Measurements from ENCODE around the gene HTN3. TPM values are rescaled to one million over a fixed set of nuclear protein-coding genes. Genes with fewer than 3 reads are reported as not detected.
"Not testable (repeated sequence)": the region's sequence is repeated elsewhere in the genome, so short reads cannot be mapped to it uniquely, and the experiment has no call there.

HTN3 gene
- polyA plus RNA-seq, 2 donors, result not detected

DNA sequence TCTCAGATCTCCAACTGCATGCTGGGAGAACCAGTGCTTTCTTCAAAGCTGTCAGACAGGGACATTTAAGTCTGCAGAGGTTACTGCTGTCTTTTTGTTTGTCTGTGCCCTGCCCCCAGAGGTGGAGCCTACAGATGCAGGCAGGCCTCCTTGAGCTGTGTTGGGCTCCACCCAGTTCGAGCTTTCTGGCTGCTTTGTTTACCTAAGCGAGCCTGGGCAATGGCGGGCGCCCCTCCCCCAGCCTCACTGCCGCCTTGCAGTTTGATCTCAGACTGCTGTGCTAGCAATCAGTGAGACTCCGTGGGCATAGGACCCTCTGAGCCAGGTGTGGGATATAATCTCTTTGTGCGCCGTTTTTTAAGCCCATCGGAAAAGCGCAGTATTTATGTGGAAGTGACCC is 9.3 kb upstream of the HTN3 start:
- 68 to 83% methylated on average over 7 to 10 of the region's 10 CpGs for WGBS, 2 donors
- not testable (repeated sequence) for H3K27me3 ChIP-seq (ENCODE audit: control insufficient read depth in 1 of 2, insufficient read depth in 2 of 2, low read length in 2 of 2); H3K27ac ChIP-seq (ENCODE audit: low read depth in 2 of 2, low read length in 1 of 2)

DNA sequence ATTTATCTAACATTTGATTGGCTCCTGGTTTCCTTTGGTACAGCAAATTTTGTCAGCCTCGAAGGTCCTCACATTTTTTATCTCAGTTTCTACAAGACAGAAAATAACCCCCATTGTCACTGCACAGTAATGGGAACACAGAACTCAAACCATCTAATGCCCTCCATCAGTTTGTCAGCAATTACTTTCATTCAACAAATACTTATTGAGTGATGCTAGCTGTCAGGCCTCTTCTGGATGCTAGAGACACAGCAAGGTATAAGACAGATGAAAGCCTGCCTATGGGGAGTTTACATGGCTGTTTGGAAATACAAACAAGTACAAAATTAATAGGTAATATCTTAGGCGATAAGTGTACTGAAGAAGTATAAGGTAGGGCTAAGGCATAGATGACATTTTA is 5.0 kb upstream of the HTN3 start:
- 83 to 85% methylated on average over 2 of the region's 2 CpGs for WGBS, 2 donors
- H3K4me1 ChIP-seq (ENCODE audit: control insufficient read depth in 2 of 2, insufficient read depth in 2 of 2, low read length in 1 of 2), result no peaks in the 10 kb centered on the region
- H3K27ac ChIP-seq (ENCODE audit: low read depth in 2 of 2, low read length in 1 of 2), result no peak overlapping the region
- no peak overlapping the region for H3K4me3 ChIP-seq (ENCODE audit: low read depth in 1 of 2, low read length in 2 of 2)
- no peaks in the 10 kb centered on the region for H3K9me3 ChIP-seq (ENCODE audit: control insufficient read depth in 2 of 2, insufficient read depth in 1 of 2, low read depth in 1 of 2, low read length in 1 of 2)
- no peaks in the 10 kb centered on the region for H3K27me3 ChIP-seq (ENCODE audit: control insufficient read depth in 1 of 2, insufficient read depth in 2 of 2, low read length in 2 of 2)
- H3K36me3 ChIP-seq (ENCODE audit: control insufficient read depth in 2 of 2, insufficient read depth in 2 of 2, low read length in 1 of 2), result no peaks in the 10 kb centered on the region

More for the DNA sequence above, 9.3 kb upstream of the HTN3 start:
- not testable (repeated sequence) for H3K4me3 ChIP-seq (ENCODE audit: low read depth in 1 of 2, low read length in 2 of 2); H3K36me3 ChIP-seq (ENCODE audit: control insufficient read depth in 2 of 2, insufficient read depth in 2 of 2, low read length in 1 of 2); H3K4me1 ChIP-seq (ENCODE audit: control insufficient read depth in 2 of 2, insufficient read depth in 2 of 2, low read length in 1 of 2); H3K9me3 ChIP-seq (ENCODE audit: control insufficient read depth in 2 of 2, insufficient read depth in 1 of 2, low read depth in 1 of 2, low read length in 1 of 2)

DNA sequence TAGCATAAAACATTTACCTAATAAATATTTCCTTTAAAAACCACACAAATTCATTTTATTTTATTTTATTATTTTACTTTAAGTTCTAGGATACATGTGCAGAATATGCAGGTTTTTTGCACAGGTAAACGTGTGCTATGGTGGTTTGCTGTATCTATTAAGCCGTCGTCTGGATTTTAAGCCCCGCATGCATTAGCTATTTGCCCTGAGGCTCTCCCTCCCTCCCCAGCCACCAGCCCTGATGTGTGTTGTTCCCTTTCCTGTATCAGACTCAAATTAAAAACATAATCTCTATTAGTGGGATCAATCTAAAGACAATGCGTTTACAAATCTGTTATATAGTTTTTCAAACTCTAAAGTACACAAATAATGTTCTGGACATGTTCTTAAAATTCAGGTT is 1.2 kb upstream of the HTN3 start:
- Histone ChIP-seq H3K4me3 (ENCODE audit: low read depth in 1 of 2, low read length in 2 of 2) (no peak overlapping the region), H3K4me1 (ENCODE audit: control insufficient read depth in 2 of 2, insufficient read depth in 2 of 2, low read length in 1 of 2) (no peaks in the 10 kb centered on the region), H3K27me3 (ENCODE audit: control insufficient read depth in 1 of 2, insufficient read depth in 2 of 2, low read length in 2 of 2) (no peaks in the 10 kb centered on the region), H3K27ac (ENCODE audit: low read depth in 2 of 2, low read length in 1 of 2) (no peak overlapping the region), H3K36me3 (ENCODE audit: control insufficient read depth in 2 of 2, insufficient read depth in 2 of 2, low read length in 1 of 2) (no peaks in the 10 kb centered on the region), H3K9me3 (ENCODE audit: control insufficient read depth in 2 of 2, insufficient read depth in 1 of 2, low read depth in 1 of 2, low read length in 1 of 2) (no peaks in the 10 kb centered on the region)
- WGBS, 2 donors, result 77 to 78% methylated on average over 5 of the region's 5 CpGs

DNA sequence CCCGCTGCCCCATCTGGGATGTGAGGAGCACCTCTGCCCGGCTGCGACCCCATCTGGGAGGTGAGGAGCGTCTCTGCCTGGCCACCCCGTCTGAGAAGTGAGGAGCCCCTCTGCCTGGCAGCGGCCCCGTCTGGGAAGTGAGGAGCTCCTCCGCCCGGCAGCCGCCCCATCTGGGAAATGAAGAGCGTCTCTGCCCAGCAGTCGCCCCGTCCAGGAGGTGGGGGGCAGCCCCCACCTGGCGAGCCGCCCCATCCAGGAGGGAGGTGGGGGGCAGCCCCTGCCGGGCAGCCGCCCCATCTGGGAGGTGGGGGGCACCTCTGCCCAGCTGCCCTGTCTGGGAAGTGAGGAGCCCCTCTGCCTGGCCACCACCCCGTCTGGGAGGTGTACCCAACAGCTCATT is 9.3 kb downstream of the HTN3 start:
- H3K9me3 ChIP-seq (ENCODE audit: control insufficient read depth in 2 of 2, insufficient read depth in 1 of 2, low read depth in 1 of 2, low read length in 1 of 2); H3K27ac ChIP-seq (ENCODE audit: low read depth in 2 of 2, low read length in 1 of 2); H3K27me3 ChIP-seq (ENCODE audit: control insufficient read depth in 1 of 2, insufficient read depth in 2 of 2, low read length in 2 of 2); H3K36me3 ChIP-seq (ENCODE audit: control insufficient read depth in 2 of 2, insufficient read depth in 2 of 2, low read length in 1 of 2); H3K4me3 ChIP-seq (ENCODE audit: low read depth in 1 of 2, low read length in 2 of 2); H3K4me1 ChIP-seq (ENCODE audit: control insufficient read depth in 2 of 2, insufficient read depth in 2 of 2, low read length in 1 of 2): not testable (repeated sequence)
- WGBS, 2 donors, result 90 to 91% methylated on average over 18 of the region's 18 CpGs

DNA sequence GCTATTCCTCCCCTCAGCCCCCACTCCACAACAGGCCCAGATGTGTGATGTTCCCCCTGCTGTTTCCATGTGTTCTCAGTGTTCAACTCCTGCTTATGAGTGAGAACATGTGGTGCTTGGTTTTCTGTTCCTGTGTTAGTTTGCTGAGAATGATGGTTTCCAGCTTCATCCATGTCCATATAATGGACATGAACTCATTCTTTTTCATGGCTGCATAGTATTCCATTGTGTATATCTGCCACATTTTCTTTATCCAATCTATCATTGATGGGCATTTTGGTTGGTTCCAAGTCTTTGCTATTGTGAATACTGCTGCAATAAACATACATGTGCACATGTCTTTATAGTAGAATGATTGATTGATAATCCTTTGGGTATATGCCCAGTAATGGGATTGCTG is 11.7 kb downstream of the HTN3 start:
- not testable (repeated sequence) for H3K9me3 ChIP-seq (ENCODE audit: control insufficient read depth in 2 of 2, insufficient read depth in 1 of 2, low read depth in 1 of 2, low read length in 1 of 2); H3K36me3 ChIP-seq (ENCODE audit: control insufficient read depth in 2 of 2, insufficient read depth in 2 of 2, low read length in 1 of 2); H3K27ac ChIP-seq (ENCODE audit: low read depth in 2 of 2, low read length in 1 of 2); H3K4me3 ChIP-seq (ENCODE audit: low read depth in 1 of 2, low read length in 2 of 2); H3K4me1 ChIP-seq (ENCODE audit: control insufficient read depth in 2 of 2, insufficient read depth in 2 of 2, low read length in 1 of 2); H3K27me3 ChIP-seq (ENCODE audit: control insufficient read depth in 1 of 2, insufficient read depth in 2 of 2, low read length in 2 of 2)

DNA sequence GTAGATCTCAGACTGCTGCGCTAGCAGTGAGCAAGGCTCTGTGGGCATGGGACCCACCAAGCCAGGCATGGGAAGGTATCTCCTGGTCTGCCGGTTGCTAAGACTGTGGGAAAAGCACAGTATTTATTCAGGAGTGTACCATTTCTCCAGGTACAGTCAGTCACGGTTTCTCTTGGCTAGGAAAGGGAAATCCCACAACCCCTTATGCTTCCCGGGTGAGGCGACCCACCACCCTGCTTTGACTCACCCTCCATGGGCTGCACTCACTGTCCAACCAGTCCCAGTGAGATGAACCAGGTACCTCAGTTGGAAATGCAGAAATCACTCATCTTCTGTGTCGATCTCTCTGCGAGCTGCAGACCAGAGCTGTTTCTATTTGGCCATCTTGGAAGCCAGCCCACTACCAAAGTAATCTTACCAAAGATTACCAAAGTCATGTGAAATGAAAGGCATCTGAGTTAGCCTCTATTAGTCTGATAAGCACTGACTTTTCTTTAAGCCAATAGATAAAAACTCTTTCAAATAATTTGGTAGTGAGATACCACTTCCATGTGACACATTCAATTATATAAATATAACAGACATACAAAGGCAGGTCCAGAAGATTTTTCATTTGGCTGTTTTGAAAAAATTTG is 13.5 kb downstream of the HTN3 start:
- no peaks in the 10 kb centered on the region for H3K36me3 ChIP-seq (ENCODE audit: control insufficient read depth in 2 of 2, insufficient read depth in 2 of 2, low read length in 1 of 2)
- H3K4me3 ChIP-seq (ENCODE audit: low read depth in 1 of 2, low read length in 2 of 2), result no peak overlapping the region
- no peak overlapping the region for H3K27ac ChIP-seq (ENCODE audit: low read depth in 2 of 2, low read length in 1 of 2)
- H3K4me1 ChIP-seq (ENCODE audit: control insufficient read depth in 2 of 2, insufficient read depth in 2 of 2, low read length in 1 of 2), result no peaks in the 10 kb centered on the region
- WGBS, 2 donors, result 87 to 92% methylated on average over 7 of the region's 7 CpGs
- peaks cover 0 to 3% of the 10 kb centered on the region in 2 donors for H3K9me3 ChIP-seq (ENCODE audit: control insufficient read depth in 2 of 2, insufficient read depth in 1 of 2, low read depth in 1 of 2, low read length in 1 of 2)
- no peaks in the 10 kb centered on the region for H3K27me3 ChIP-seq (ENCODE audit: control insufficient read depth in 1 of 2, insufficient read depth in 2 of 2, low read length in 2 of 2)

DNA sequence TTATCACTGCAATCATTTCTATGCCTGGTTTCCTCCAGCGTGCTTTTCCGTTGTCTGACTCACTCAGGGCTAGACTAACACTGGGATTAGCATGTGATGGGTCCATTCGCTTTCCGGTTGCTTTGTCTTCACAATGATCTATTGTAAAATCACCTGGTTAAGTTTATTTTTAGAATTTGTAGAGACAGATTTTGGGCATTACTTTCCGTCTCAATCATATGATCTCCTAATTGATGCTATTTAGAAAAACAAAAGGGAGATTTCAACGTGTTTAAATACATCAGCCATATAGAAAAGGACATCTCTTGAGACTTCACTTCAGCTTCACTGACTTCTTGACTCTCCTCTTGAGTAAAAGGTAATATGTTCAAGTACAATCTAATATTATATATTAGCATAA is 21.9 kb downstream of the HTN3 start, which contains the start of gene HTN1:
TSS of gene HTN1 (plus strand) at position 301 of the 400 bp plus-strand sequence. CDS start 2,639 bp downstream, outside the sequence.
- H3K9me3 ChIP-seq (ENCODE audit: control insufficient read depth in 2 of 2, insufficient read depth in 1 of 2, low read depth in 1 of 2, low read length in 1 of 2); H3K27me3 ChIP-seq (ENCODE audit: control insufficient read depth in 1 of 2, insufficient read depth in 2 of 2, low read length in 2 of 2); H3K4me1 ChIP-seq (ENCODE audit: control insufficient read depth in 2 of 2, insufficient read depth in 2 of 2, low read length in 1 of 2); H3K27ac ChIP-seq (ENCODE audit: low read depth in 2 of 2, low read length in 1 of 2); H3K4me3 ChIP-seq (ENCODE audit: low read depth in 1 of 2, low read length in 2 of 2); H3K36me3 ChIP-seq (ENCODE audit: control insufficient read depth in 2 of 2, insufficient read depth in 2 of 2, low read length in 1 of 2): not testable (repeated sequence)
- WGBS, 2 donors, result 73 to 78% methylated on average over 4 to 5 of the region's 6 CpGs

DNA sequence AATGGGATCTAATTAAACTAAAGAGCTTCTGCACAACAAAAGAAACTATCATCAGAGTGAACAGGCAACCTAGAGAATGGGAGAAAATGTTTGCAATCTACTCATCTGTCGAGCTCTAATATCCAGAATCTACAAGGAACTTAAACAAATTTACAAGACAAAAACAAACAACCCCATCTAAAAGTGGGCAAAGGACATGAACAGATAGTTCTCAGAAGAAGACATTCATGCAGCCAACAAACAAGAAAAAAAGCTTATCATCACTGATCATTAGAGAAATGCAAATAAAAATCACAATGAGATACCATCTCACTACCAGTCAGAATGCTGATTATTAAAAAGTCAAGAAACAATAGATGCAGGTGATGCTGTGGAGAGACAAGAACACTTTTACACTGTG is 28.3 kb downstream of the HTN3 start:
- not testable (repeated sequence) for H3K36me3 ChIP-seq (ENCODE audit: control insufficient read depth in 2 of 2, insufficient read depth in 2 of 2, low read length in 1 of 2); H3K4me3 ChIP-seq (ENCODE audit: low read depth in 1 of 2, low read length in 2 of 2); H3K9me3 ChIP-seq (ENCODE audit: control insufficient read depth in 2 of 2, insufficient read depth in 1 of 2, low read depth in 1 of 2, low read length in 1 of 2); H3K4me1 ChIP-seq (ENCODE audit: control insufficient read depth in 2 of 2, insufficient read depth in 2 of 2, low read length in 1 of 2); H3K27ac ChIP-seq (ENCODE audit: low read depth in 2 of 2, low read length in 1 of 2); H3K27me3 ChIP-seq (ENCODE audit: control insufficient read depth in 1 of 2, insufficient read depth in 2 of 2, low read length in 2 of 2)
- 30 to 50% methylated on average over 1 of the region's 1 CpG for WGBS, 2 donors

DNA sequence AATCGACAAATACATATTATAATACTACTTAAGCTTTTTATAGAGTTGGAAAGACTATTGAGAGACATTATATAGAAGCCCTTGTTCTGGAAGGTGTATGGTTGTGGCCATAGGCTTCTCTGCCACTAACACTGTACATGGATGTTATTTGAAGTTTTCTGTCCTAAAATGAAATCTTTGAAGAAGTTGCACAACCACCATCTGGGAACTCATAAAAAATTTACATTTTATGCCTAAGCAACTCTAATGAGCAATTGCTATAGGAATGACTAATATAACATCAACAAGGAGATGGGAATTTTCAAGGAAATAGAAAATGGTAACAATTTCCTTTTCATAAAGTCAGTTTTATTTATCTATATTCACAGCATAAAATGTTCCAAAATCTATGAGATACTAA is 29.4 kb downstream of the HTN3 start:
- Histone ChIP-seq H3K9me3 (ENCODE audit: control insufficient read depth in 2 of 2, insufficient read depth in 1 of 2, low read depth in 1 of 2, low read length in 1 of 2) (no peaks in the 10 kb centered on the region), H3K36me3 (ENCODE audit: control insufficient read depth in 2 of 2, insufficient read depth in 2 of 2, low read length in 1 of 2) (no peaks in the 10 kb centered on the region), H3K4me1 (ENCODE audit: control insufficient read depth in 2 of 2, insufficient read depth in 2 of 2, low read length in 1 of 2) (no peaks in the 10 kb centered on the region), H3K27me3 (ENCODE audit: control insufficient read depth in 1 of 2, insufficient read depth in 2 of 2, low read length in 2 of 2) (no peaks in the 10 kb centered on the region), H3K4me3 (ENCODE audit: low read depth in 1 of 2, low read length in 2 of 2) (no peak overlapping the region), H3K27ac (ENCODE audit: low read depth in 2 of 2, low read length in 1 of 2) (no peak overlapping the region)
- 84 to 86% methylated on average over 1 of the region's 1 CpG for WGBS, 2 donors

DNA sequence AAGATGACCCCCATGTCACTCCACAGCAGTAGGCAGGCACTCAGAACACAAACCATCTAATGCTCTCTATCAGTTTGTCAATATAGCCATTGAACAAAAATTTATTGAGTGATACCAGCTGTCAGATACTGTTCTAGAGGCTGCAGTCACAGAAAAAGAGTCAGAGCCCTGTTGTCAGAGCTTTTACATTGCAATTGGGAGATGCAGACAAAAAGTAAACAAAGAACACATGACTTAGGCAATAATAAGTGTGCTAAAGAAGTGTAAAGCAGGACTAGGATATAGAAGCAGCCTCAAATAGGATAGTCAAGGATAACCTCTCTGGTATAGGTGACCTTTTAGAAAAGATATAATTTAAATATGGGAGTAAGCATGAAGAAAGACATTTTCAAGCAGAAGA is 30.9 kb downstream of the HTN3 start:
- H3K9me3 ChIP-seq (ENCODE audit: control insufficient read depth in 2 of 2, insufficient read depth in 1 of 2, low read depth in 1 of 2, low read length in 1 of 2), result no peaks in the 10 kb centered on the region
- no peaks in the 10 kb centered on the region for H3K27me3 ChIP-seq (ENCODE audit: control insufficient read depth in 1 of 2, insufficient read depth in 2 of 2, low read length in 2 of 2)
- no peak overlapping the region for H3K27ac ChIP-seq (ENCODE audit: low read depth in 2 of 2, low read length in 1 of 2)
- H3K36me3 ChIP-seq (ENCODE audit: control insufficient read depth in 2 of 2, insufficient read depth in 2 of 2, low read length in 1 of 2), result no peaks in the 10 kb centered on the region
- no peaks in the 10 kb centered on the region for H3K4me1 ChIP-seq (ENCODE audit: control insufficient read depth in 2 of 2, insufficient read depth in 2 of 2, low read length in 1 of 2)
- H3K4me3 ChIP-seq (ENCODE audit: low read depth in 1 of 2, low read length in 2 of 2), result no peak overlapping the region
